ENCODE data around the gene SULT1A2.
"Not testable (repeated sequence)": the region's sequence is repeated elsewhere in the genome, so short reads cannot be mapped to it uniquely, and the experiment has no call there.

DNA sequence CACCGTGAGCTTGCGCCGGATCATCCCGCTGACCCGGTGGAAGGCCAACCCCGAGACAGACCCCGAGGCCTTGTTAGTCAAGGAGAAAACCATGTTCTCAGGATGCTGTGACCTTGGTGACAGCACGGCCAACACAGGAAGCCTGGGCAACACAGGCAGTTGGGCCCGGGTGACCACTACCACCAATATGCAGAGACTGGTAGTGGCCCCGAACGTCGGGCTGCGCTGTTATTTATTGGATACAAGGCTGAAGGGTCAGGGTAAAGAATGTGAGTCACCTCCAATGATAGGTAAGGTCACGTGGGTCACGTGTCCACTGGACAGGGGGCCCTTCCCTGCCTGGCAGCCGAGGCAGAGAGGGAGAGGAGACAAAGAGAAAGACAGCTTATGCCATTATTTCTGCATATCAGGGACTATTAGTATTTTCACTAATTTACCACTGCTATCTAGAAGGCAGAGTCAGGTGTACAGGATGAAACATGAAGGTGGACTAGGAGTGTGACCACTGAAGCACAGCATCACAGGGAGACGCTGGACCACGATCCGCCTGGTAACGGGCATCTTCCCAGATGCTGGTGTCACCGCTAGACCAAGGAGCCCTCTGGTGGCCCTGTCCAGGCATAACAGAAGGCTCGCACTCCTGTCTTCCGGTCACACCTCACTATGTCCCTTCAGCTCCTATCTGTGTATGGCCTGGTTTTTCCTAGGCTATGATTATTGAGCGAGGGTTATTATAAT is 18.8 kb upstream of the SULT1A2 start:
- TF ChIP-seq, protein P1, sequence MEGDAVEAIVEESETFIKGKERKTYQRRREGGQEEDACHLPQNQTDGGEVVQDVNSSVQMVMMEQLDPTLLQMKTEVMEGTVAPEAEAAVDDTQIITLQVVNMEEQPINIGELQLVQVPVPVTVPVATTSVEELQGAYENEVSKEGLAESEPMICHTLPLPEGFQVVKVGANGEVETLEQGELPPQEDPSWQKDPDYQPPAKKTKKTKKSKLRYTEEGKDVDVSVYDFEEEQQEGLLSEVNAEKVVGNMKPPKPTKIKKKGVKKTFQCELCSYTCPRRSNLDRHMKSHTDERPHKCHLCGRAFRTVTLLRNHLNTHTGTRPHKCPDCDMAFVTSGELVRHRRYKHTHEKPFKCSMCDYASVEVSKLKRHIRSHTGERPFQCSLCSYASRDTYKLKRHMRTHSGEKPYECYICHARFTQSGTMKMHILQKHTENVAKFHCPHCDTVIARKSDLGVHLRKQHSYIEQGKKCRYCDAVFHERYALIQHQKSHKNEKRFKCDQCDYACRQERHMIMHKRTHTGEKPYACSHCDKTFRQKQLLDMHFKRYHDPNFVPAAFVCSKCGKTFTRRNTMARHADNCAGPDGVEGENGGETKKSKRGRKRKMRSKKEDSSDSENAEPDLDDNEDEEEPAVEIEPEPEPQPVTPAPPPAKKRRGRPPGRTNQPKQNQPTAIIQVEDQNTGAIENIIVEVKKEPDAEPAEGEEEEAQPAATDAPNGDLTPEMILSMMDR (IDR thresholded peaks at IDR 0.05; ENCODE audit: insufficient read depth, low read length, poor library complexity, severe bottlenecking) = peak; percentile 15
- TF ChIP-seq EZH2phosphoT487 (conservative IDR thresholded peaks at IDR 0.05; ENCODE audit: low read length) = not testable (repeated sequence)
